ENCODE measurements around the gene OR1E2. TPM values are rescaled to one million over a fixed set of nuclear protein-coding genes. Genes with fewer than 3 reads are reported as not detected.
"Not testable (repeated sequence)": the region's sequence is repeated elsewhere in the genome, so short reads cannot be mapped to it uniquely, and the experiment has no call there.

Gene OR1E2
- total RNA-seq, 1 experiment from 2014 or later, result not detected

- H3K4me3 Mint-ChIP-seq, result not testable (repeated sequence)
Measured at GRCh38 chr17:3397801-3398200, 35.8 kb downstream of the OR1E2 start.

GRCh38 chr17:3389791-3390190 is 43.9 kb downstream of the OR1E2 start:
- POLR2A ChIA-PET, result no interaction called here
- CTCF ChIA-PET, result no interaction called here
- TF ChIP-seq ZNF512 (CRISPR knock-in tag; IDR thresholded peaks at IDR 0.05; ENCODE audit: borderline replicate concordance), result no peak
- Mint-ChIP-seq H3K27ac (no peak overlapping the region), H3K9me3 (peaks cover 12% of the 10 kb centered on the region), H3K36me3 (no peaks in the 10 kb centered on the region), H3K4me3 (no peak overlapping the region), H3K27me3 (ENCODE audit: low read depth) (peaks cover 30% of the 10 kb centered on the region), H3K4me1 (peaks cover 5% of the 10 kb centered on the region; the same call in 1 of the 2 replicates)
- DNase-seq (ENCODE audit: low spot score), result no peak
- ATAC-seq, result no peak

More at GRCh38 chr17:3397801-3398200, 35.8 kb downstream of the OR1E2 start:
- POLR2A ChIA-PET, H3K36me3 Mint-ChIP-seq, H3K4me1 Mint-ChIP-seq, CTCF ChIA-PET, H3K27ac Mint-ChIP-seq: not testable (repeated sequence)
- DNase-seq (ENCODE audit: low spot score), result peak; percentile 56
- Mint-ChIP-seq H3K27me3 (ENCODE audit: low read depth) (peaks cover 11% of the 10 kb centered on the region), H3K9me3 (peaks cover 20% of the 10 kb centered on the region)
- TF ChIP-seq FOXP1 (CRISPR knock-in tag; IDR thresholded peaks at IDR 0.05; ENCODE audit: borderline replicate concordance), result 0 out of 2 replicates have a peak, but pooled peaks have one; percentile 26
- 0 out of 2 replicates have a peak, but pooled peaks have one; percentile 21 for TF ChIP-seq FOXK1 (CRISPR knock-in tag; IDR thresholded peaks at IDR 0.05)
- peak; percentile 77 for ATAC-seq

- TF ChIP-seq SP1 (CRISPR knock-in tag; conservative IDR thresholded peaks at IDR 0.05) (no peak), JUN (CRISPR knock-in tag; IDR thresholded peaks at IDR 0.05) (0 out of 2 replicates have a peak, but pooled peaks have one; percentile 61), IRF2 (CRISPR knock-in tag; IDR thresholded peaks at IDR 0.05; ENCODE audit: borderline replicate concordance, low read depth) (no peak), MAX (CRISPR knock-in tag; IDR thresholded peaks at IDR 0.05) (peak; percentile 58)
- ATAC-seq (peak; percentile 81), DNase-seq (ENCODE audit: low spot score) (peak; percentile 49)
- peak within 1 kb of the TSS; percentile 62 for H3K4me3 Mint-ChIP-seq
- CTCF ChIA-PET, result no interaction called here
- peaks cover 43% of the 10 kb centered on the region for H3K27me3 Mint-ChIP-seq (ENCODE audit: low read depth)
- POLR2A ChIA-PET, result interaction anchor here (0.6 kb wide), 1 partner anchor 203 kb away, joined by 3 read pairs; no protein-coding TSS in a partner anchor
- peaks cover 5% of the 10 kb centered on the region; the same call in 1 of the 2 replicates for H3K4me1 Mint-ChIP-seq
- no peak within 1 kb of the TSS for H3K27ac Mint-ChIP-seq
- H3K36me3 Mint-ChIP-seq, result no peaks in the 10 kb centered on the region
- no peaks in the 10 kb centered on the region for H3K9me3 Mint-ChIP-seq
Measured at GRCh38 chr17:3385869-3386816, 47.5 kb downstream of the OR1E2 start, which contains the start of gene OR3A2. Gene OR3A2 (minus strand): TSS chr17:3386308.

Other genes starting within 250 kb of the OR1E2 start
- not detected in 3 replicates for gene OR1A2, start 236.3 kb downstream of the OR1E2 start, total RNA-seq (2021)
- not detected in 3 replicates for gene OR1A1, start 226.2 kb downstream of the OR1E2 start, total RNA-seq (2021)
- not detected in 3 replicates for gene OR3A1, start 135.5 kb downstream of the OR1E2 start, total RNA-seq (2021)
- not detected in 3 replicates for gene OR3A2, start 47.5 kb downstream of the OR1E2 start, total RNA-seq (2021)
- not detected in 3 replicates for gene OR1E1, start 35.4 kb downstream of the OR1E2 start, total RNA-seq (2021)
- not detected in 3 replicates for gene OR3A3, start 22.5 kb downstream of the OR1E2 start, total RNA-seq (2021)
- not detected in 3 replicates for gene SPATA22, start 38.0 kb upstream of the OR1E2 start, total RNA-seq (2021)
- 0.04 TPM in 1 of 3 replicates, not detected in the others for gene ASPA, start 42.2 kb upstream of the OR1E2 start, total RNA-seq (2021)
- 0.35 to 0.82 TPM (median 0.53 TPM) in 3 replicates for gene TRPV3, start 124.0 kb upstream of the OR1E2 start, total RNA-seq (2021)
- 4.4 to 6.1 TPM (median 4.7 TPM) in 3 replicates for gene TRPV1, start 175.6 kb upstream of the OR1E2 start, total RNA-seq (2021)
- 29.0 to 29.3 TPM (median 29.2 TPM) in 3 replicates for gene SHPK, start 202.4 kb upstream of the OR1E2 start, total RNA-seq (2021)
- gene CTNS, start 202.9 kb upstream of the OR1E2 start, total RNA-seq (2021), result 10.7 to 11.9 TPM (median 11.8 TPM) in 3 replicates
- gene TAX1BP3, start 234.7 kb upstream of the OR1E2 start, total RNA-seq (2021), result 71.9 to 76.9 TPM (median 76.2 TPM) in 3 replicates
- gene EMC6, start 235.0 kb upstream of the OR1E2 start, total RNA-seq (2021), result 81.2 to 89.7 TPM (median 86.0 TPM) in 3 replicates